DND-41 (cell line): ENCODE data around the gene MAN2B1.
"Not testable (repeated sequence)": the region's sequence is repeated elsewhere in the genome, so short reads cannot be mapped to it uniquely, and the experiment has no call there.

Experiments used
- ATAC-seq: fragments of 200-7000 bp; cut with Tn5 transposase; 3 replicates; pipeline ENCODE4 v1.9.1; 2021; ENCODE audit warnings: low read depth; ENCODE audit not compliant: insufficient read depth
- DNase-seq: peaks from one replicate; pipeline ENCODE4 v3.0.0-alpha.2; 2020
- H2AFZ ChIP-seq: 2 replicates; pipeline ENCODE4 v1.6.0; 2012; ENCODE audit warnings: low read depth, low read length
- H3K27ac ChIP-seq: 2 replicates; pipeline ENCODE4 v1.5.1; 2012; ENCODE audit warnings: low read length, inconsistent platforms
- H3K27me3 ChIP-seq: fragments of 200-600 bp; sonication (generic); 2 replicates; pipeline ENCODE4 v1.6.0; 2012; ENCODE audit warnings: low read length, mild to moderate bottlenecking, inconsistent platforms; ENCODE audit not compliant: insufficient read depth, poor library complexity
- H3K36me3 ChIP-seq: 2 replicates; pipeline ENCODE4 v1.5.1; 2012; ENCODE audit warnings: low read length, inconsistent platforms; ENCODE audit not compliant: insufficient read depth
- H3K4me1 ChIP-seq: 2 replicates; pipeline ENCODE4 v1.5.1; 2012; ENCODE audit warnings: mild to moderate bottlenecking, low read length; ENCODE audit not compliant: insufficient read depth
- H3K4me2 ChIP-seq: 2 replicates; pipeline ENCODE4 v1.6.0; 2012; ENCODE audit warnings: mild to moderate bottlenecking, moderate library complexity, low read length, inconsistent platforms; ENCODE audit not compliant: insufficient read depth
- H3K4me3 ChIP-seq, 2 experiments: fragments of 200-600 bp in 1 of 2; shearing (Covaris generic) in 1 of 2; 2 replicates each; pipeline ENCODE4 v1.5.1; 2012 to 2016; ENCODE audit warnings: inconsistent platforms in 2 of 2, low read length in 2 of 2, mild to moderate bottlenecking in 2 of 2, low read depth in 1 of 2, moderate library complexity in 1 of 2
- H3K79me2 ChIP-seq: 2 replicates; pipeline ENCODE4 v1.6.0; 2012; ENCODE audit warnings: low read length, inconsistent platforms; ENCODE audit not compliant: insufficient read depth
- H3K9ac ChIP-seq: 2 replicates; pipeline ENCODE4 v1.6.0; 2012; ENCODE audit warnings: low read depth, mild to moderate bottlenecking, inconsistent platforms, low read length, moderate library complexity
- H3K9me3 ChIP-seq: 2 replicates; pipeline ENCODE4 v1.5.1; 2012; ENCODE audit warnings: low read length, moderate library complexity, mild to moderate bottlenecking, inconsistent platforms; ENCODE audit not compliant: insufficient read depth, severe bottlenecking
- H4K20me1 ChIP-seq: 2 replicates; pipeline ENCODE4 v1.6.0; 2012; ENCODE audit warnings: low read length; ENCODE audit not compliant: insufficient read depth
- CTCF ChIP-seq: IDR thresholded peaks from 2 replicates; pipeline ENCODE4 v1.5.1; 2012; ENCODE audit warnings: borderline replicate concordance, low read length, moderate library complexity, mild to moderate bottlenecking; ENCODE audit not compliant: poor library complexity, severe bottlenecking; ENCODE audit errors: extremely low read depth
- EZH2 ChIP-seq: IDR thresholded peaks from 3 replicates; pipeline ENCODE4 v1.6.1; 2012; ENCODE audit warnings: borderline replicate concordance, low read depth, mild to moderate bottlenecking, moderate library complexity, low read length, inconsistent platforms; ENCODE audit not compliant: severe bottlenecking

MAN2B1 gene

GRCh38 chr19:12685831-12686230 lies 19.3 kb upstream of the MAN2B1 start:
- H3K79me2 ChIP-seq: peaks cover 3% of the 10 kb centered on the region
- H4K20me1 ChIP-seq: no peaks in the 10 kb centered on the region; the same call in 1 of the 2 replicates
- no peak overlapping the region for H3K4me3 ChIP-seq
- H3K36me3 ChIP-seq: peaks cover 16% of the 10 kb centered on the region
- peaks cover 14% of the 10 kb centered on the region for H3K4me1 ChIP-seq
- no peak overlapping the region for H3K4me2 ChIP-seq
- H3K27me3 ChIP-seq: no peaks in the 10 kb centered on the region
- no peak for TF ChIP-seq CTCF
- TF ChIP-seq EZH2: no peak
- H2AFZ ChIP-seq: no peak overlapping the region
- DNase-seq (no peak), ATAC-seq (no peak)
- no peak overlapping the region for H3K27ac ChIP-seq
- H3K9me3 ChIP-seq: no peaks in the 10 kb centered on the region
- H3K9ac ChIP-seq: no peak overlapping the region

GRCh38 chr19:12681074-12681987 lies 14.8 kb upstream of the MAN2B1 start, which contains the start of gene DHPS:
TSS of gene DHPS (minus strand) at chr19:12681880. CDS start at chr19:12681766, 114 bp downstream.
- ATAC-seq (peak; percentile 88), DNase-seq (peak; percentile 96)
- TF ChIP-seq EZH2 (no peak), CTCF (no peak)
- Histone ChIP-seq H3K9me3 (no peaks in the 10 kb centered on the region), H3K27ac (peak within 1 kb of the TSS; percentile 95), H3K4me1 (peaks cover 26% of the 10 kb centered on the region), H2AFZ (peak within 1 kb of the TSS; percentile 82), H4K20me1 (peaks cover 21% of the 10 kb centered on the region), H3K36me3 (peaks cover 35% of the 10 kb centered on the region), H3K4me3 (peak within 1 kb of the TSS; percentile 39 to 77; a peak in 3 of 4 replicates), H3K9ac (peak within 1 kb of the TSS; percentile 95), H3K79me2 (peaks cover 28% of the 10 kb centered on the region), H3K4me2 (peak within 1 kb of the TSS; percentile 79), H3K27me3 (no peaks in the 10 kb centered on the region)

- Histone ChIP-seq H4K20me1 (peaks cover 33% of the 10 kb centered on the region), H3K4me2 (peak overlapping the region; percentile 79), H3K79me2 (peaks cover 40% of the 10 kb centered on the region), H3K9ac (peak overlapping the region; percentile 2; the same call in 1 of the 2 replicates), H2AFZ (no peak overlapping the region), H3K4me1 (peaks cover 26% of the 10 kb centered on the region), H3K27me3 (no peaks in the 10 kb centered on the region), H3K27ac (no peak overlapping the region), H3K9me3 (no peaks in the 10 kb centered on the region), H3K36me3 (peaks cover 48% of the 10 kb centered on the region), H3K4me3 (peak overlapping the region in 1 of 2 experiments; percentile 28; a peak in 2 of 4 replicates)
- DNase-seq (no peak), ATAC-seq (no peak)
- TF ChIP-seq CTCF (no peak), EZH2 (no peak)
Measured at GRCh38 chr19:12680034-12680433, 13.5 kb upstream of the MAN2B1 start.

GRCh38 chr19:12678039-12678438 lies 11.5 kb upstream of the MAN2B1 start:
- not testable (repeated sequence) for H3K27me3 ChIP-seq, ATAC-seq, DNase-seq, H3K9me3 ChIP-seq, H3K4me2 ChIP-seq, H3K4me3 ChIP-seq, H3K27ac ChIP-seq, H3K9ac ChIP-seq, H2AFZ ChIP-seq
- Histone ChIP-seq H3K36me3 (peaks cover 64% of the 10 kb centered on the region), H3K4me1 (peaks cover 26% of the 10 kb centered on the region), H3K79me2 (peaks cover 44% of the 10 kb centered on the region), H4K20me1 (peaks cover 41% of the 10 kb centered on the region)
